Fibroblast of skin of scalp (primary cell): ENCODE results near the gene GBE1.
"Not testable (repeated sequence)": the region's sequence is repeated elsewhere in the genome, so short reads cannot be mapped to it uniquely, and the experiment has no call there.

Experiments used
- DNase-seq: peaks from one replicate; pipeline ENCODE4 v3.0.0-alpha.2; 2013

GBE1 gene

DNA sequence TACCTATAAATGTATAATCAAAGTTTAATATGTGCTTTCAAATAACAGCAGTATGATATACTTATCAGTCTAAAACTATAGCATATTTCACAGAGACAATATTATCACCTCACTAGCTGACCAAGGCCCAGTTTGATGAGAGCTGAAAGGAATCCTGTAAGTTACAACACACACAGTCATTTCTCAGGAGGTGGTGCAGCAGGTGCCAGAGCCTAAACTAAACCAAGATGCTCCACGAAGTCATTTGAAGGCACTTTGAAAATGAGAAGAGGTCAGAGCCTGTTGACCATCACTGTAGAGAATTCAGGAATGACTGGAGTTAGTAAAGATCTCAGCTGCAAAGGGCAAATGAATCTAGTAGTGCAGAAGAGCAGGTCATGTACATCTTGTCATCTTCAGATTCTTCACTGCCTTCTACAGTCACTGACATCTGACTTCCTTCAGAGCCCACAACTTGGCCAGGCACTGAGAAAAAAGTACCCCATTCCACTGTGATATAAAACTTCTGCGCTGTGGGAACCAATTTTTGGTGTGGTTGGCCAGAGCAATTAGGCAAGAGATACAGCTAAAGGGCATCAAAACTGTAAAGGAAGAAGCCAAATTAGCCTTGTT is 7.9 kb downstream of the GBE1 start:
- DNase-seq, result no peak

DNA sequence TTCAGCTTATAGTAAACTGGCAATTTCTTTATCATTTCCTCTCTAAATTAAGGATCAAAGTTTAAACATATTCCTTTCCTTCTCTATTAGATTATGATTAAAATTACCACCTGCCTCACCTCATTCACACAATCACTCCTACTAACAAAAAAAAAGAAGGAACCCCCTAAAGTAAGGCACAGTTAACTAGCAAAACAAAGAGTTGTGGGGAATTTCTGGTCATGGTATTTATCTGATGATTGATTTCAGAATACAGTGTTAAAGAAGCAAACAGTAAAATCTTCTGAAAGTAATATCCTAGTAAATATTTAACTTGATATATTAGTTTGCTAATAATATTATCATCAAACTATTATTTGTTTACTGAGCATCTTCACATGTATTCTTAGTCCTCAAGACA is 8.8 kb downstream of the GBE1 start:
- no peak for DNase-seq

DNA sequence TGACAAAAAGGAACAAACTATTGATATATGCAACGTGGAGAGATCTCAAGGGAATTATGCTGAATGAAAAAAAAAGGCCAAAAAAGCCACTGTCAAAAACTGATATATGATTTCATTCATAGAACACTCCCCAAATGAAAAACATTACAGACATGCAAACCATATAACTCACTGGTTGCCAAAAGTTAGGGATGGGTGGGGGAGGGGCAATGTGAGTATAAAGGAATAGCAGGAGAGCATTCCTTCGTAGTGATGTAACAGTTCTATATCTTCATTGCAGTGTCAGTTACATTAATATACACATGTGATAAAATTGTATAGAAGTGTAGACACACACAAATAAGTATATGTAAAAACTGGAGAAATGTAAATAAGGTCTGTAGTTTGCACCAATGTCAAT is 12.2 kb downstream of the GBE1 start:
- peak; percentile 95 for DNase-seq

DNA sequence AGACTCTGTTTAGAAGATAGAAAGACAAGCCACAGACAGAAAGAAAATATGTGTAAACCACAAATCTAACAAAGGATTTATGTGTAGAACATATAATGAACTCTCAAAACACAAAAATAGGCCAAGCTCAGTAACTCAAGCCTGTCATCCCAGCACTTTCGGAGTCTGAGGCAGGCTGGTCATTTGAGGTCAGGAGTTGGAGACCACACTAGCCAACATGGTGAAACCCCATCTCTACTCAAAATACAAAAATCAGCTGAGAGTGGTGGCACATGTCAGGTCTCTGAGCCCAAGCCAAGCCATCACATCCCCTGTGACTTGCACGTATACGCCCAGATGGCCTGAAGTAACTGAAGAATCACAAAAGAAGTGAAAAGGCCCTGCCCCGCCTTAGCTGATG is 14.2 kb downstream of the GBE1 start:
- DNase-seq, result not testable (repeated sequence)

DNA sequence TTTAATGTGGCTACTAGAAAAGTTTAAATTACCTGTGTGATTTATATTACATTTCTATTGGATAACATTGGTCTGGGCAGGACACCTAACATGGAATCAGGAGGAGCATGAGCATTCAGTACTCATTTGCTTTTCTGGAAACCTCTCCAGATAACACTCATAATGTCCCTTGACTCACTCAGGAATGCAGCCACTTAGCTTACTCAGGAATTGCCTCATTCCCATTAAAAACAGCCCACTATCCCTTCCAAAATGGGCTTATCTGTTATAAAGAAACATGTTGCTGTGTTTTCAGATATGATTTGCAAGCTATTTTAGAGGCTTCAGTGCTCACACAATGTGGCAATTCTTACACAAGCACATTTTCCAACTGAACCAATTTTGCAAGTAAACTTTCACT is 17.1 kb downstream of the GBE1 start:
- DNase-seq, result peak; percentile 96

DNA sequence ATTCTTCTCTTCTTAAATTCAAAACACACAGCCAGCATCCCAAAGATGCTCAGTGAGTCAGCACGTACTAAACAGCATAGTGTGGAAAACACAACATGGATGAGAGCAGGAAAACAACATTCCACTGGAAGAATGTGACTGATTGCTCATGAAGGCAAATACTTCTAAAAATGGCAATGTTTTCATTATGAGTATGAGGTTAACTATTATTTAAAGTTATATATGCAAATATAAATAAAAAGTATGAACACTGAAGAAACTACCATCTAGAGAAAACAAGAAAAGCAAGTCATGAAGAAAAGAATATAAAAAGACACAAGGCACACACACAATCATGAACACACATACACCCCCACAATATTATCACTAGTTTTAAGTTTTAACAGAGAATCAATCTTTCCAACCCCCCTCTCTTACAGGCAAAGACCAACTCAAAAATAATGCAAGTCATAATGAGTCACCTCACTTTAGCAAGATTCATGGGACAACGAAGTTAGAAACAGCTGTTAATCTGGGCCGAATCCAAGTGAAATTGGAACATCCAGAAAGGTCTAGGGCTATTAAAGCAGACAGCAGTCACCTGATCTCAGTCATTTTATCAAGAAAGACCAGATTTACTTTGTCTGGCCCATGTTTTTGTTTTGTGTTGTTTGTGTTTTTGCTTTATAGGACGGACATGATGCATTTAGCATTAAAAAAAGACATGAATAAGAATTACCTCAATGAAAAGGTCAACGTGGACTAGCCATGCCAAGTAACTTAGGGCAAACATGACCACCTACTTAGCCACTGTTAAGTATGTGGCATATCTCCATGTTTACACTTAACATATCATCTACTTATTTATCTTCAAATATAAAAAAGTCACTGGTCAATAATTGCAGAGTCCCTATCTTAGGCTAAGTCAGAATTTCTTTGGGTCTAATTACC is 18.1 kb downstream of the GBE1 start:
- peak; percentile 99 for DNase-seq

DNA sequence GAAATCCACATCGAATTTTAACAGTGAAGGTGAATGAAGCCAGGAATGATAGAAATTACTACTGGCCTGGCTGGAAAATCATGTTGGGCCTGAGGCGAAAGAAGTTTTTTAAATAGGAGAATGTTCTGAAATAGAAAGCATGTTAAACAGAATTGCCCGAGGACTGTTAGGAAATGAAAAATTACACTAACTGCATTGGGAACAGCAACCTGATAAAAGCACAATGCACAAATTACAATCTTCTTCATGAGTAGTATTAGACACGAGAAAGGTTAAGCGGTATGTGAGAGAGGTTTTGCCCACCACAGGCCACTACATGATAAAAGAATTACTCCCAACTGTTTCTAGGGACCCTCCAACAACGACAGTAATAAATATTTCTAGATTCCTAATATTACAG is 18.9 kb downstream of the GBE1 start:
- DNase-seq, result no peak

DNA sequence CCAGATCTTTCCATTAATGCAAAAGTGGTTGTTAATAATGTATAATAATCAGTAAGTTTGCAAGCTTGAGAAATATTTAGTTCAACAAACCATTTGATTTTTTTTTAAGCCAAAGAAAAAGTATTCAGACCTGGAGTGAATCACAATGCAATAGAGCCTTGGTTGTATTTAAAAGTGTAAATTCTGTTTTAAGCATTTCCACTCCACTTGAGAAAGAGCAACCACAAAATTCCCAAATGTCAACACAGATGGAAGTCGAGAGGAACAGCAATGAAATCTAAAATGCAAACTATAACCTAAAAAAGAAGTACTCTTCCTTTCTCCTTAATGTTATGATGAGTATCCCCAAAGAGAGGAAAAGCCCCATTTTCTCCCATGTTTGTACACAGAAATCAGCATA is 20.2 kb downstream of the GBE1 start:
- peak; percentile 78 for DNase-seq

DNA sequence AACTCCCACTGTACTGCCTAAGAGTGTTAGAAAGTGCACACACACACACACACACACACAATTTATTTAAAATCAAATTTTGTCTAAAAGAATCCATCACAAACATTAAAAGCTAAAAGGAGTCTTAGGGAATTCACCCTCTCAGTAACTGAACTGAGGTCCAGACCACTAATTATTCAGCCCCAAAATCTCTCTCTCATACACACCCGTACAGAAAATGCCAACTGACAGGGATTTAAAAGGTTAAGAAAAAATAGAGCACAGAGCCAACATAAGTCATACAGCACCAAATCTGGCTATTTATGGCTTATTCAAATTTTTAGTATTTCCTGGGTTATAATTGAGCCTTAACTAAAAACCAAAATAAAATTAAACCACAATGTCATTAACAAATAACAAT is 20.7 kb downstream of the GBE1 start:
- DNase-seq, result no peak

DNA sequence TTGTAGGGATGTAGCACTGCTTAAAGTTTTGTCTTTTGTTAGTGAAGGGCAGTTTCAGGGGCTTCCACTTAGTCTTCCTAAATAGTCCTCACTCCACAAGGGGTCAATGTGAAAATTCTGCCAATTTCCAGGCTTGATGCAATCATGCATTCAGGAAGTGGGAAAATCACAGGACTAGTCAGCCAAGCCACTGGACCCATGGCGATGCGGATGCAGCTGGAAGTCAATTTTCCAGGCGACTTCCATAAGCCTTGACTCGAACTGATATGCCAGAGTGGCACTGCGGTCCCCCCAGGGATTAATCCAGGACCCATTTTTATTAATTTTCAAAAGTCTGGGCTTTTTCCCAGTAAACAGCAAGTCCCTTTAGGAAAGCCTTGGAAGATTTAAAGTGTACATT is 26.1 kb downstream of the GBE1 start:
- DNase-seq, result no peak

DNA sequence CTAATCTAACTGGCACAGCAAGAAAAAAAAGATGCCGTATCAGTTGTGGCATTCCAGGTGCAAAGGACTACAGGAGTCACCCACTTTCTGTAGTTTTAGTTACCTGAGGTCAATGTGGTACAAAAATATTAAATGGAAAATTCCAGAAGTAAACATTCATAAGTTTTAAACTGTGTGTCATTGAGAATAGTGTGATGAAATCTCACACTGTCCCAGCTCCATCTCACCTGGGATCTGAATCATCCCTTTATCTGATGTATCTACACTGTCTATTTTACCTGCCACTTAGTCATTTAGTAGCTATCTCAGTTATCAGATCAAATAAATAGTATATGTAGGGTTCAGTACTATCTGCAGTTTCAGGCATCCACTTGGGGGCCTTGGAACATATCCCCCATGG is 26.7 kb downstream of the GBE1 start:
- DNase-seq, result no peak

DNA sequence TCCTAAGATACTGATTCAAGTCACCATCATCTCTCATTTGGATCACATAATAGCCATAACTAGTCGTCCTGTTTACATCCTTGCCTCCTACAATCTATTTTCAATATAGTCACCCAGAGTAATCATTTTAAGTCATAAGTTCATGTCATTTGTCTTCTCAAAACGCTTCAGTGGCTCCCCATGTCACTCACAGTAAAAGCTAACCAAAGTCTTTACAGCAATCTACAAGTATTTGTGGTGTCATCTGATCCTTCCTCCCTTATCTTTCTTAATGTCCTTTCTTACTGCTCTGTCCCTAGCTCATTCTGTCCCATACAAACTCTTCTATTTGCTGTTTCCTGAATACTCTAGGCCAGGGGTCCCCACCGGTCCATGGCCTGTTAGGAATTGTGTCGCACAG is 28.8 kb downstream of the GBE1 start:
- DNase-seq, result no peak

DNA sequence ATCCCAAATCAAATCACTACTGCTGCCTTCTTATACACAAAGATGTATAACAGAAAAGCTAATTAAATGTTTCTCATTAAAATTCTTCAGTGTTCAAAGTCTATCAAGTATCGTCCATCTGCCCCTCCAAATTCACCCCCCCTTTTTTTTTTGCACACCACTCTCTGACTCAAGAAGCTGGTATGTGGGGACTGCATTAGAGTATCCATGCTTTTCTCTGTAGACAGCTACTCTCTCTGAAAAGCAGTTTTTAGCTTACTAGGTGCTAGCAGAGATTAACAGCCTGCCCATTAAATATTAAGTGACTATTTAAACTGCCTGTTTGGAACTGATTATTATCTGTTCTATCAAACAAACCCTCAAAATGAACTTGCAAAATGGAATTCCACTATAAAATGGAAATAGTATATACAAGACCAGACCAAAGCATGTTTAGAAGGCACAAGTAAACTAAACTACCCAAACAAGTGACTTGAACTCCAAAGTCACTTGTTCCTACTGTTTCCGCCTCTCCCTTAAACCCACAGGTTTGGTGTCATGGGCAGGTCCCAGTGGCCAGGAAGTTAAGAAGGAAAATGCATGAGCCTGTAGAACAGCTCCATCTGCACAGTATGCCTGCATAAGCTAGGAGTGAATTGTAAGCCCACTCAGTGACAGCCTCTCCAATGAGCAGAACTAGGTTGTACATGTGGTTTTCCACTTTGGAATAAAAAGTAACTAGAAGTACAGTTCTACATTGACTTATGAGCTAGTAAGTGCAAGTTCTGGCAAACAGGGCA is 32.5 kb downstream of the GBE1 start:
- DNase-seq, result peak; percentile 81

DNA sequence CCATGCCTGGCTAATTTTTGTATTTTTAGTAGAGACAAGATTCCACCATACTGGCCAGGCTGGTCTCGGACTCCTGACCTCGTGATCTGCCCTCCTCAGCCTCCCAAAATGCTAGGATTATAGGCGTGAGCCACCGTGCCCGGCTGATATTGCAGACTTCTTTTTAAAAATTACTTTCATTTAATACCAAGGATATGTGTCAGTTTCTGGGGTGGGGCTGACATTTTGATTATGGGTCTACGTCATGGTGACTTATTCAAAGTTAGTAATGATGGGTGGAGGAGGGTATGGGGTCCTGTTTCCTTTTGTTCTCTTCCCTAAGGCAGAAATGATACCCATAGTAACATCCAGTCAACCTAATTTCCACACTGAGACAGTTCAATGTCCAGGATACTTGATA is 34.7 kb downstream of the GBE1 start:
- peak; percentile 66 for DNase-seq

DNA sequence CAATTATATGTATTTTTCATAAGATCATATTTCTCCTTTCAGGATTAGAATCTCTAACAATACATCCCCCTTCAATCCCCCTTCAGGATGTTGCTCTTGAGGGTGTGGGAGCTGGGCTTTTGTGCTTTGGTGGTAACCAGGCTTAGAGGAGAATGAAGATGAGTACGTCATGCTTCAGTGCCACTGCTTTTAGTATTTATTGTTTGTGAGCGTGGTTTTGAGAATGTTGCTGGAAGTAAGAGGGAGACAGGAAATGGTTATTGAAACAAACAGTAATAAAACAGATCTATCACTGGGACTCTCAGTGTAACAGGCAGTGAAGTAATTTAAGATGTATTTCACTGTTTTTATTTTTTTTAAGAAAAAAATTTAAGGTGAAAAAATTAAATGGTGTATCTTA is 35.3 kb downstream of the GBE1 start:
- peak; percentile 41 for DNase-seq

DNA sequence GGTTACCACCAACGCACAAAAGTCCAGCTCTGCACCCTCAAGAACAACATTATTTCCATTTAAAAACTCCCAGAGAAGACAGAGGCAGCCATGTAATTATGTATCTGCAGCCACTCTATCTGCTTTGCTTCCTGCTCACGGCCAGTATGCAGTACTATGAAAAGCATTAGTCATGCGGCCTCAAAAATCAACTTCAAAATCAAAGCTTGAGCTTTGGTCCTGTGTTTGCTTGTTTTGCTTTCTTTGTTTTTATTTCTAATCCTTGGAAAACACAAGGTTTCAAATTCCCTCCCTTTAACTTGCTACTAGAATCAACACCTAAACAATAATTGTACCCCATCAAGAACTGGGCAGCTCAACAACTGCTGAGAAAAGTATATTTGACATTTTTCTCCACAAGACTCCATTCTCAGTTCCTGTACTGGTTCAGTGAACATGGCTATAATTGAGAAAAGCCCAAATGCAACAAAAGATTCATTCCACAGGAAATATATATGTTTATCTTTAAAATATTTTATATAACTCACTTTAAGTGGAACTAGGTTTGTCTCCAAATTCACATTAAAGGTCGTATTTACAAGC is 37.6 kb downstream of the GBE1 start:
- peak; percentile 60 for DNase-seq

DNA sequence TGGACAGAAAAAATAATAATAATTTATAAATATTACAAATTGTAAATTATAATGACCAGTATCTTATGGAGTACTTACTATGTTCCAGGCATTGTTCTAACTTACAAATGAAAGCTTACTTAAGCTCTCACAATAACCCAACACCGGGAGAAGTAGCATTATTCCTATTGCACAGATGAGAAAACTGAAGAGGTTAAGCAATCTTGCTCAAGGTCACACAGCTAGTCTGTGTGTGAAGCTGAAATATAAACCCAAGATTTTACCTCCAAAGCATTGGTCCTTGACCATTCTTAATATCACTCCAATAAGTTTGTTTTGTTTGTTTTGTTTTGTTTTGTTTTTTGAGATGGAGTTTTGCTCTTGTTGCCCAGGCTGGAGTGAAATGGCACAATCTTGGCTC is 43.1 kb downstream of the GBE1 start:
- no peak for DNase-seq

DNA sequence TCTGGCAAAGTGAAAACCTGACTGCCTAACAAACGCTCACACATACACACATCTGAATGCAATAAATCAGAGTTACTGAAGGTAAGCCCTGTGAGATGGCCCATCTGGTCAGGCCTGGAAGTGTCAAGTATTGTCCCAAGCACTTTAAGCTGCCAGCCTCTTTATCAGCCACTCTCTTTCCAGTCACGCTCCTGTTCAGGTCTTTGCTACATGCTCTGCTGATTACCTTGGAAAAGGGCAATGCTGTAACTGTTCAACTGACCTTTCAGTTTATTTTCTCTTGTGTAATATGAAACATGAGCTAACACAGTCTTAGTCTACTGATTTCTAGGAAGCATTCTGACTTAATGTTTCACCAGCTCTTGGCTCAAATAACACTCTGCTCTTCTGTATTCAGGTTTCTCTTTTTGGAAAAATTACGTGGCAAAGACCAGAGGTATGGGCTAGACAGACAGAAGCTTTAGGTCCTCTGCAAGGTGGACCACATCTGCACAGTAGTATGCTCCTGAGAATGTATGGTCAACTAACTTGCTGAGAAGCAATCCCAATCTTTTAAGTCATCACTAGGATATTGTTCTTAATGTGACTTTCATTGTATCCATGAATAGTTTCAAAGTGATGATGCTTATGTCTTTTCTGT is 44.5 kb downstream of the GBE1 start:
- no peak for DNase-seq

DNA sequence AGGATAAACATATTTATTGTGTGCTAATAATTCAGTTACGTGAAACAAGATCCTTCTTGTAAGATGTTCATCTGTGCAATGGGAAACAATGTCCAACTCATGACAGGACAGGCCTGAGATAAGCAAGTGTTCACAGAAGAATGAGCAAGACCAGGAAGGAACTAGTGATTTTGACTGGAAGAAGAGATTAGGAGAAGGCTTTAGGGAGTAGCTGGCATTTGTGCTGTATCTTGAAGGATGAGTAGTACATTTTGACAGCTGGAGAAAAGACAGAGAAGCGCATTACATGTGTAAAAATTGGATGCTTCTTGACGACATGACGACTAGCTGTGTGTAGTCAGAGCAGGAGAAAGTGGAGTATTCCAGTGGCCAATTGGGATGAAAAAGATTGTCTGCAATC is 48.4 kb downstream of the GBE1 start:
- no peak for DNase-seq

DNA sequence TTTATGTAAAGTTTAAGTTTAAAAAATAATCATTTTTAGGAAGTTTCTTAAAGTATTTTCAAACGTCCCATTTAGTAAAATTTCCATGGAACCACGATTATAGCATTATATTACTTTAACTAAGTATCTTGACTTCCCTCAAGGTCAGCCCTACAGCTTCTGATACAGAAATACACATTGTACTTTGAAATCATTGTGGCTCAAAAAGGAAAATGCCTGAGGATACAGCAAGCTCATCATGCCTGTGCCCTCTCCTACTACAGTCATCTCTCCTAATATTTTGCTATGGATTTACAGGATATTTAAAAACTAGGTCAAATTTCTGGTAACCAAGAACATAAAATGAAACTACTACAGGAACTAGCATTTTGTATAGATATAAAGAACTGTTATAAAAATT is 51.8 kb downstream of the GBE1 start:
- no peak for DNase-seq

DNA sequence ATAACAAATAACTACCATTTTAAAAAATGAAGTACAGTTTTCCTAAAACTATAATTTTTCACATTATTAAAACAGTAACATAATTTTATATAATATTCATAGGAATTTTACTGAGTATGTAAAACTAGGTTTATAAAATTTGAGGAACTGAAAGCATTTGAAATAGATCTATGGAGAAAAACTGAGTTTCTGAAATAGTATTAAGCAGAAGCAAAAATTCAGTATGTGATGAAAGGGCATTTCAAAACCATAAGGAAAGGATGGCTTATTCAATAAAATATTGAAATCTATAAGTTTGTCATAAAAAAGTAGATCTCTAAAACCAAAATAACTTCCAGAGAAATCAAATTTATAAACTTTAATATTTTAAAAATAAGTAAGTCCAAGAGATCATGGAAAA is 53.4 kb downstream of the GBE1 start:
- DNase-seq, result no peak

DNA sequence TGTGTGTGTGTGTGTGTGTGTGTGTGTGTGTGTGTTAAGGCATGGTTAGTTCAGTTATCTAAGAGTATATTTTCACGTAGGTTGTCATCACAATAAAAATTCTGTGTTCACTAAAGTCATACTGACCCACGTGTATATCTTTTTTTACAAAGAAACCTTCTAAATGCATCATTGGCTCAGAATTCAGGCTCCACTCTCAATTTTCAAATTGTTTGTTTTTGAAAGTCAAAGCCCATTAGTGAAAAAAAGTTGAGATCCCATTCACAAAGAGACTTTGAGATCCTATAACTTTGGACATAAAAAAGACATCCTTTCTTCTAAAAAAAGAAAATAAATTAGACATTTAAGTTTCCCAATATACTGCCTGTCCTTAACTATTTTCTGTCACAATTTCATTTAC is 59.3 kb downstream of the GBE1 start:
- DNase-seq, result no peak
